ENCODE results near the gene CYSLTR2.

CYSLTR2 gene

GRCh38 chr13:48655291-48655690 is 1.6 kb downstream of the CYSLTR2 start:
- H2AFZ ChIP-seq (ENCODE audit: low read depth, low read length, severe bottlenecking): no peak overlapping the region
- H3K79me2 ChIP-seq (ENCODE audit: insufficient read depth, low read length): no peaks in the 10 kb centered on the region
- no peaks in the 10 kb centered on the region for H3K9me2 ChIP-seq (replicated peaks; ENCODE audit: insufficient read depth, low read length)
- no peak overlapping the region for H3K27ac ChIP-seq (ENCODE audit: low read depth, low read length)
- H3K9me3 ChIP-seq (ENCODE audit: insufficient read depth, low read length): no peaks in the 10 kb centered on the region
- H3K36me3 ChIP-seq (ENCODE audit: low read length): no peaks in the 10 kb centered on the region
- H3K27me3 ChIP-seq (ENCODE audit: low read length): no peaks in the 10 kb centered on the region
- H3K9ac ChIP-seq (ENCODE audit: low read length): no peak overlapping the region
- H3F3A ChIP-seq (ENCODE audit: insufficient read depth): no peaks in the 10 kb centered on the region
- H3K4me2 ChIP-seq (ENCODE audit: low read depth, low read length, poor library complexity, severe bottlenecking): no peak overlapping the region
- no peaks in the 10 kb centered on the region for H4K20me1 ChIP-seq (ENCODE audit: low read depth, low read length)
- TF ChIP-seq, protein P1, sequence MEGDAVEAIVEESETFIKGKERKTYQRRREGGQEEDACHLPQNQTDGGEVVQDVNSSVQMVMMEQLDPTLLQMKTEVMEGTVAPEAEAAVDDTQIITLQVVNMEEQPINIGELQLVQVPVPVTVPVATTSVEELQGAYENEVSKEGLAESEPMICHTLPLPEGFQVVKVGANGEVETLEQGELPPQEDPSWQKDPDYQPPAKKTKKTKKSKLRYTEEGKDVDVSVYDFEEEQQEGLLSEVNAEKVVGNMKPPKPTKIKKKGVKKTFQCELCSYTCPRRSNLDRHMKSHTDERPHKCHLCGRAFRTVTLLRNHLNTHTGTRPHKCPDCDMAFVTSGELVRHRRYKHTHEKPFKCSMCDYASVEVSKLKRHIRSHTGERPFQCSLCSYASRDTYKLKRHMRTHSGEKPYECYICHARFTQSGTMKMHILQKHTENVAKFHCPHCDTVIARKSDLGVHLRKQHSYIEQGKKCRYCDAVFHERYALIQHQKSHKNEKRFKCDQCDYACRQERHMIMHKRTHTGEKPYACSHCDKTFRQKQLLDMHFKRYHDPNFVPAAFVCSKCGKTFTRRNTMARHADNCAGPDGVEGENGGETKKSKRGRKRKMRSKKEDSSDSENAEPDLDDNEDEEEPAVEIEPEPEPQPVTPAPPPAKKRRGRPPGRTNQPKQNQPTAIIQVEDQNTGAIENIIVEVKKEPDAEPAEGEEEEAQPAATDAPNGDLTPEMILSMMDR (IDR thresholded peaks at IDR 0.05; ENCODE audit: insufficient read depth, low read length, poor library complexity, severe bottlenecking): no peak
- no peak for TF ChIP-seq EZH2phosphoT487 (conservative IDR thresholded peaks at IDR 0.05; ENCODE audit: low read length)
- H3K4me3 ChIP-seq (ENCODE audit: insufficient read depth, low read length, poor library complexity, severe bottlenecking): no peak overlapping the region

GRCh38 chr13:48656608-48657007 is 2.9 kb downstream of the CYSLTR2 start:
- no peaks in the 10 kb centered on the region for H3K36me3 ChIP-seq (ENCODE audit: low read length)
- TF ChIP-seq, protein P1 (IDR thresholded peaks at IDR 0.05; ENCODE audit: insufficient read depth, low read length, poor library complexity, severe bottlenecking): no peak
- TF ChIP-seq EZH2phosphoT487 (conservative IDR thresholded peaks at IDR 0.05; ENCODE audit: low read length): no peak
- no peak overlapping the region for H2AFZ ChIP-seq (ENCODE audit: low read depth, low read length, severe bottlenecking)
- no peaks in the 10 kb centered on the region for H4K20me1 ChIP-seq (ENCODE audit: low read depth, low read length)
- H3K27ac ChIP-seq (ENCODE audit: low read depth, low read length): no peak overlapping the region
- H3K4me3 ChIP-seq (ENCODE audit: insufficient read depth, low read length, poor library complexity, severe bottlenecking): no peak overlapping the region
- no peak overlapping the region for H3K9ac ChIP-seq (ENCODE audit: low read length)
- no peaks in the 10 kb centered on the region for H3K9me2 ChIP-seq (replicated peaks; ENCODE audit: insufficient read depth, low read length)
- H3K27me3 ChIP-seq (ENCODE audit: low read length): no peaks in the 10 kb centered on the region
- H3K79me2 ChIP-seq (ENCODE audit: insufficient read depth, low read length): no peaks in the 10 kb centered on the region
- no peaks in the 10 kb centered on the region for H3K9me3 ChIP-seq (ENCODE audit: insufficient read depth, low read length)
- no peak overlapping the region for H3K4me2 ChIP-seq (ENCODE audit: low read depth, low read length, poor library complexity, severe bottlenecking)
- no peaks in the 10 kb centered on the region for H3F3A ChIP-seq (ENCODE audit: insufficient read depth)

DNA sequence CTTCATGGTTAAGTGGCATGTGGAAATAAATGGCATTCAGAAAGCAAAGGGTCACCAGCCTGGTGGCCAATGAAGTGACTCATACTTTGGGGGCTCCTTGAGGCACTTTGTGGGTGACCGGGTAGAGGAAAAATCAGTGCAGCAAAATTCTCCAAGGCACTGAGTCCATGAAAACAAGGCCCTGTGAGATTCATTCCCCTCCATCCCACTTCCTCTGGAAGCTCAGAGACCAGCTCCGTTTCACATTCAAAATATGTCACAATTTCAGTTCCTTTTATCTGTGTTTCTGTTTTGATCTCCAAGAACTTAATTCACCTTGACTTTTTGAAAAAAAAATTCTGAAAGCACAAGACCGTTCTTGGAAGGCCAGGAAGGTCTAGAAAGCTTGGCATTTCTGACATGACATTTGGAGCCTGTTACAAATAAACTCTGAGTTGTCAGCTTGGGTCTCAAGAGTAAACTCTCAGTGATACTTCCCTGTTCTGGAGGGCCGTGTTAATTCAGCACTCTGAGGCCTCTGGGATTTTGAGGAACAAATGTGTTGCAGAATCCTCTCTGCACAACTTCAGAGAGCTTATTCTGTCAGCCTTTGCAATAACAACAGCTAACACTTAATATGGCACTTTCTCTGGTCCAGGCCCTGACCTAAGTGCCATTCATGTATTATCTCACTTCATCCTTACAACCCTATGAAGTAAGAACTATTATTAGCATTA is 6.8 kb downstream of the CYSLTR2 start:
- H2AFZ ChIP-seq (ENCODE audit: low read depth, low read length, severe bottlenecking): no peak overlapping the region
- no peak overlapping the region for H3K4me2 ChIP-seq (ENCODE audit: low read depth, low read length, poor library complexity, severe bottlenecking)
- no peaks in the 10 kb centered on the region for H3K36me3 ChIP-seq (ENCODE audit: low read length)
- no peak overlapping the region for H3K27ac ChIP-seq (ENCODE audit: low read depth, low read length)
- TF ChIP-seq, protein P1 (IDR thresholded peaks at IDR 0.05; ENCODE audit: insufficient read depth, low read length, poor library complexity, severe bottlenecking): no peak
- H3K9ac ChIP-seq (ENCODE audit: low read length): no peak overlapping the region
- no peaks in the 10 kb centered on the region for H3F3A ChIP-seq (ENCODE audit: insufficient read depth)
- H3K9me3 ChIP-seq (ENCODE audit: insufficient read depth, low read length): no peaks in the 10 kb centered on the region
- H3K9me2 ChIP-seq (replicated peaks; ENCODE audit: insufficient read depth, low read length): no peaks in the 10 kb centered on the region
- H3K4me3 ChIP-seq (ENCODE audit: insufficient read depth, low read length, poor library complexity, severe bottlenecking): no peak overlapping the region
- H4K20me1 ChIP-seq (ENCODE audit: low read depth, low read length): no peaks in the 10 kb centered on the region
- H3K79me2 ChIP-seq (ENCODE audit: insufficient read depth, low read length): no peaks in the 10 kb centered on the region
- no peaks in the 10 kb centered on the region for H3K27me3 ChIP-seq (ENCODE audit: low read length)

Data from SU-DHL-6 (cell line).